ENCODE results near the gene VPS11.

- TF ChIP-seq POLR2A (IDR thresholded peaks at IDR 0.05) (peak; percentile 72 to 73), CTCF (IDR thresholded peaks at IDR 0.05) (peak in 3 of 12 donors; percentile 12 to 46 (median 26))
Observed at GRCh38 chr11:119057000-119057769, 10.4 kb upstream of the VPS11 start, which contains the start of gene HYOU1.

Measured in heart left ventricle (tissue), 13 donors.